Testis (tissue), 3 donors: ENCODE data around the gene NELL2. TPM values are rescaled to one million over a fixed set of nuclear protein-coding genes. Genes with fewer than 3 reads are reported as not detected.

Experiments used
- DNase-seq: peaks from one replicate; pipeline ENCODE4 v3.0.0-alpha.2; 2019
- H3K27ac ChIP-seq, 2 donors: fragments of 200-600 bp; sonication (generic); one replicate each; pipeline ENCODE4 v1.5.1; 2019
- H3K27me3 ChIP-seq: fragments of 200-600 bp; sonication (generic); one replicate; pipeline ENCODE4 v1.5.1; 2019
- H3K36me3 ChIP-seq: fragments of 200-600 bp; sonication (generic); one replicate; pipeline ENCODE4 v1.5.1; 2017; ENCODE audit warnings: low read depth; ENCODE audit errors: missing control alignments
- H3K4me1 ChIP-seq: fragments of 200-600 bp; sonication (generic); one replicate; pipeline ENCODE4 v1.5.1; 2019
- H3K4me3 ChIP-seq, 2 donors: fragments of 200-600 bp; sonication (generic); one replicate each; pipeline ENCODE4 v1.5.1; 2017 to 2019
- H3K9me3 ChIP-seq: fragments of 200-600 bp; sonication (generic); one replicate; pipeline ENCODE4 v1.5.1; 2017
- POLR2A ChIP-seq: fragments of 450-650 bp; IDR thresholded peaks from one replicate; pipeline ENCODE4 v1.6.1; 2017; ENCODE audit warnings: antibody characterized with exemption, mild to moderate bottlenecking, moderate library complexity
- WGBS, 2 donors: methylation state at CpG; one replicate each; pipeline ENCODE4 v1.1.5; 2018; 5-methylcytosine and 5-hydroxymethylcytosine counted together
- intact Hi-C: fragments of 100-400 bp; cut with DNase I; formaldehyde crosslinking; loops from one replicate; pipeline ENCODE4 v1.15.1; 2023; ENCODE audit warnings: low total_unique reads
- polyA plus RNA-seq: library from polyadenylated mRNA; stranded (reverse); fragments of 350-450 nt; fragmentation: Illumina TruSeq; extraction: RNeasy Lipid Tissue Mini Kit (QIAGEN cat#74804); gene quantifications from one replicate; pipeline ENCODE4 v1.2.3, GENCODE V29; 2014; ENCODE audit warnings: low read depth, low replicate concordance; ENCODE audit not compliant: insufficient read depth
- total RNA-seq, 2 donors: library from RNA; depleted of rRNA; stranded (reverse); fragments of >200 nt; gene quantifications; one replicate each; pipeline ENCODE4 v1.2.3, GENCODE V29; 2016
- TF ChIP-seq, protein P1 (sequence below), 3 experiments: fragments of 450-650 bp in 2 of 3; fragments of 200-600 bp in 1 of 3; sonication (generic) in 1 of 3; IDR thresholded peaks; one replicate each; pipeline ENCODE4 v1.5.1; 2016 to 2019; ENCODE audit warnings: antibody characterized with exemption in 3 of 3, mild to moderate bottlenecking in 2 of 3, moderate library complexity in 1 of 3

Gene NELL2
- total and polyA plus RNA-seq, 3 donors from 2014 or later, result 4.2 to 10.6 (median 9.0) TPM

GRCh38 chr12:44582521-44582920 lies 293.6 kb downstream of the NELL2 start:
- no peak for DNase-seq
- no peaks in the 10 kb centered on the region for H3K27me3 ChIP-seq
- no peaks in the 10 kb centered on the region for H3K4me1 ChIP-seq
- intact Hi-C loops, result no loop called here
- H3K9me3 ChIP-seq, result no peaks in the 10 kb centered on the region
- WGBS, 2 donors, result 89 to 94% methylated on average over 3 of the region's 3 CpGs
- no peaks in the 10 kb centered on the region for H3K36me3 ChIP-seq
- no peak overlapping the region for H3K4me3 ChIP-seq
- H3K27ac ChIP-seq, result no peak overlapping the region
- TF ChIP-seq POLR2A, result no peak
- TF ChIP-seq, protein P1, sequence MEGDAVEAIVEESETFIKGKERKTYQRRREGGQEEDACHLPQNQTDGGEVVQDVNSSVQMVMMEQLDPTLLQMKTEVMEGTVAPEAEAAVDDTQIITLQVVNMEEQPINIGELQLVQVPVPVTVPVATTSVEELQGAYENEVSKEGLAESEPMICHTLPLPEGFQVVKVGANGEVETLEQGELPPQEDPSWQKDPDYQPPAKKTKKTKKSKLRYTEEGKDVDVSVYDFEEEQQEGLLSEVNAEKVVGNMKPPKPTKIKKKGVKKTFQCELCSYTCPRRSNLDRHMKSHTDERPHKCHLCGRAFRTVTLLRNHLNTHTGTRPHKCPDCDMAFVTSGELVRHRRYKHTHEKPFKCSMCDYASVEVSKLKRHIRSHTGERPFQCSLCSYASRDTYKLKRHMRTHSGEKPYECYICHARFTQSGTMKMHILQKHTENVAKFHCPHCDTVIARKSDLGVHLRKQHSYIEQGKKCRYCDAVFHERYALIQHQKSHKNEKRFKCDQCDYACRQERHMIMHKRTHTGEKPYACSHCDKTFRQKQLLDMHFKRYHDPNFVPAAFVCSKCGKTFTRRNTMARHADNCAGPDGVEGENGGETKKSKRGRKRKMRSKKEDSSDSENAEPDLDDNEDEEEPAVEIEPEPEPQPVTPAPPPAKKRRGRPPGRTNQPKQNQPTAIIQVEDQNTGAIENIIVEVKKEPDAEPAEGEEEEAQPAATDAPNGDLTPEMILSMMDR (IDR thresholded peaks at IDR 0.05), result no peak

GRCh38 chr12:44581642-44582242 lies 294.4 kb downstream of the NELL2 start:
- no peak for DNase-seq
- TF ChIP-seq POLR2A, result no peak
- TF ChIP-seq, protein P1 (IDR thresholded peaks at IDR 0.05), result no peak
- Histone ChIP-seq H3K27me3 (no peaks in the 10 kb centered on the region), H3K4me3 (no peak overlapping the region), H3K9me3 (no peaks in the 10 kb centered on the region), H3K4me1 (no peaks in the 10 kb centered on the region), H3K27ac (no peak overlapping the region), H3K36me3 (no peaks in the 10 kb centered on the region)
- 22 to 25% methylated on average over 1 of the region's 1 CpG for WGBS, 2 donors
- intact Hi-C loops, result no loop called here

GRCh38 chr12:44574586-44574985 lies 301.5 kb downstream of the NELL2 start:
- intact Hi-C loops, result no loop called here
- Histone ChIP-seq H3K27me3 (no peaks in the 10 kb centered on the region), H3K27ac (no peak overlapping the region), H3K36me3 (no peaks in the 10 kb centered on the region), H3K4me3 (no peak overlapping the region), H3K4me1 (no peaks in the 10 kb centered on the region), H3K9me3 (no peaks in the 10 kb centered on the region)
- TF ChIP-seq, protein P1 (IDR thresholded peaks at IDR 0.05), result no peak
- TF ChIP-seq POLR2A, result no peak
- DNase-seq, result no peak

DNA sequence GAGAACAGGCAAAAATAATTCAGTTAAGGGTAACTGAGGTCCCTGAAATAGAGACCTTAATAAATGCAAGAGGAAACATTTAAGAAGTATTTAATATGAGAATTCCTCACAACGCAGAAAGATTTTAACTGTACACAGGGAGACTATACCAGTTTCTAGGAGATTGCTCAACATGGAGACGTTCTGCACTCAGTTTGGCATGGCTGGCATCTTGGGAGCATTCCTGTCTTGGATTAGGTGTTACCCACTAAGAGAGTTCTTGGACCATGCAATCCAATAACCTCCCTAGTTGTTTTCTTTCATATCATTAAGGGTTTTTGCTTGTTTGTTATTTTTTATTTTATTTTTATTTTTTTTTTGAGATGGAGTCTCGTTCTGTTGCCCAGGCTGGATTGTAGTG lies 302.4 kb downstream of the NELL2 start:
- Histone ChIP-seq H3K9me3 (no peaks in the 10 kb centered on the region), H3K36me3 (no peaks in the 10 kb centered on the region), H3K4me1 (no peaks in the 10 kb centered on the region), H3K27me3 (no peaks in the 10 kb centered on the region), H3K4me3 (no peak overlapping the region), H3K27ac (no peak overlapping the region)
- 85 to 96% methylated on average over 3 of the region's 3 CpGs for WGBS, 2 donors
- no peak for DNase-seq
- no peak for TF ChIP-seq POLR2A
- TF ChIP-seq, protein P1 (IDR thresholded peaks at IDR 0.05), result no peak
- intact Hi-C loops, result no loop called here

DNA sequence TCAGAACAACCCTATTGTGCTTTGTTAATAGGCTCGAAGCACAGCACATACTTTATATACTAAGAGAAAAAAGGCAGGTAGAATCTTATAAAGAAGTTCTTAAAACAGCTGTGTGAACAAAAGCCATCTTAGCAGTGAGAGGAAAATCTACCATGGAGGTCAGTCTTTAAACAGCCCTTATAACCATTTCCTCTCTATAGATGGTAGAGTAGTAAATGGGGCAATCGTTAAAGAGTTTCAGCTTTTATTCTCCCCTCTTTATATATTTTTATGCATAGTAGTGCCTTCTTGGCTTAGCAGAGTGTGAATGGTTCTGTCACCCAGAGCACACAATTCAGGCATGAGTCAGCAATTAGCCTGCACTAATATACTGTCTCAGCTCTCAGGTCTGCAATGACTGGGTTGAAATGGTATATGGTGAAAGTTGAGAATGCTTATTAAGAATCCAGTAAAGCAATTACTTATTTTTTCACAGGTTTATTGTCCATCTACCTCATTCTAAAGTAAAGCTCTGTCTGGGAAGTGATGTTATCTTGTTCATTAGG lies 305.0 kb downstream of the NELL2 start:
- WGBS, 2 donors, result 87 to 95% methylated on average over 2 of the region's 2 CpGs
- intact Hi-C loops, result no loop called here
- TF ChIP-seq POLR2A, result no peak
- TF ChIP-seq, protein P1 (IDR thresholded peaks at IDR 0.05), result no peak

More for the DNA sequence above, 305.0 kb downstream of the NELL2 start:
- DNase-seq, result no peak
- Histone ChIP-seq H3K36me3 (no peaks in the 10 kb centered on the region), H3K9me3 (no peaks in the 10 kb centered on the region), H3K27ac (no peak overlapping the region), H3K4me3 (no peak overlapping the region), H3K4me1 (no peaks in the 10 kb centered on the region), H3K27me3 (no peaks in the 10 kb centered on the region)
